Epithelial cell of esophagus (primary cell): ENCODE measurements around the gene SCIMP.

Experiments
- DNase-seq: peaks from one replicate; pipeline ENCODE4 v3.0.0; 2010; ENCODE audit warnings: low read depth
- H3K4me3 ChIP-seq: 2 replicates; pipeline ENCODE4 v1.5.1; 2011; ENCODE audit warnings: mild to moderate bottlenecking, low read length, control low read depth
- CTCF ChIP-seq: IDR thresholded peaks from 2 replicates; pipeline ENCODE4 v1.5.1; 2011; ENCODE audit warnings: low read depth, mild to moderate bottlenecking, low read length, control low read depth, inconsistent platforms; ENCODE audit not compliant: insufficient read depth; ENCODE audit errors: missing control alignments

Gene SCIMP

GRCh38 chr17:5203178-5203907 is 31.3 kb downstream of the SCIMP start:
- TF ChIP-seq CTCF = no peak
- no peak for DNase-seq
- no peak overlapping the region for H3K4me3 ChIP-seq

GRCh38 chr17:5201011-5201410 is 33.6 kb downstream of the SCIMP start:
- no peak overlapping the region for H3K4me3 ChIP-seq

GRCh38 chr17:5200360-5200759 is 34.3 kb downstream of the SCIMP start:
- no peak overlapping the region for H3K4me3 ChIP-seq
- no peak for TF ChIP-seq CTCF
- DNase-seq = no peak

More at GRCh38 chr17:5201011-5201410, 33.6 kb downstream of the SCIMP start:
- no peak for DNase-seq
- no peak for TF ChIP-seq CTCF

GRCh38 chr17:5198472-5198871 is 36.2 kb downstream of the SCIMP start:
- DNase-seq = no peak
- TF ChIP-seq CTCF = no peak
- no peak overlapping the region for H3K4me3 ChIP-seq

GRCh38 chr17:5194346-5194745 is 40.3 kb downstream of the SCIMP start:
- H3K4me3 ChIP-seq = no peak overlapping the region
- DNase-seq = no peak
- TF ChIP-seq CTCF = no peak

GRCh38 chr17:5191541-5192417 is 42.9 kb downstream of the SCIMP start, which contains the start of gene ZNF594:
ZNF594 (minus strand) TSS chr17:5191868; CDS start chr17:5184256, 7,612 bp downstream.
- DNase-seq = peak; percentile 94
- peak within 1 kb of the TSS; percentile 71 for H3K4me3 ChIP-seq
- peak; percentile 69 for TF ChIP-seq CTCF
